ENCODE measurements around the gene JCAD. TPM values are rescaled to one million over a fixed set of nuclear protein-coding genes. Genes with fewer than 3 reads are reported as not detected.

JCAD gene
- total RNA-seq, 4 donors from 2014 or later = 25.6 to 99.1 (median 49.9) TPM

DNA sequence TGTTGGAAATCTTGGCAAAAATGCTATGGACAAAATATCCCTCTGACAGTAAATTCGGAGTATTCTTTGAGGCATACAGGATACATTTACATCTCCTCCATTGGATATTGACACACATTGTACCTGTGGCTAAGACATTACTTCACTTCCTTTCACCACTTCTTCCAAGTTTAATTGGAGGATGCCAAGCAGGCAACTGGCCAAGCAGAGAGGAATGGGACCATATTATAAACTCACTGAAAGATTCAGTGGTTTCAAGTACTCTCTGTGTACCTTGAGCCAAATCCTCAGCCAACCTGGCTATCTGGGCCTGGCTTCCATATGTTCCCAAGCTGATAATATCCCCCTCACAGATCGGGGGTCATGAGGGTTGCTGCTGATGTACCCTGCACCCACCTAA lies 14.7 kb upstream of the JCAD start:
- Histone ChIP-seq H3K27me3 (no peaks in the 10 kb centered on the region), H3K36me3 (no peaks in the 10 kb centered on the region), H3K4me1 (no peaks in the 10 kb centered on the region), H3K27ac (no peak overlapping the region), H3K4me3 (no peak overlapping the region), H3K9me3 (no peaks in the 10 kb centered on the region)
- no peak for DNase-seq
- TF ChIP-seq POLR2A (IDR thresholded peaks at IDR 0.05) = no peak
- TF ChIP-seq, protein P1, sequence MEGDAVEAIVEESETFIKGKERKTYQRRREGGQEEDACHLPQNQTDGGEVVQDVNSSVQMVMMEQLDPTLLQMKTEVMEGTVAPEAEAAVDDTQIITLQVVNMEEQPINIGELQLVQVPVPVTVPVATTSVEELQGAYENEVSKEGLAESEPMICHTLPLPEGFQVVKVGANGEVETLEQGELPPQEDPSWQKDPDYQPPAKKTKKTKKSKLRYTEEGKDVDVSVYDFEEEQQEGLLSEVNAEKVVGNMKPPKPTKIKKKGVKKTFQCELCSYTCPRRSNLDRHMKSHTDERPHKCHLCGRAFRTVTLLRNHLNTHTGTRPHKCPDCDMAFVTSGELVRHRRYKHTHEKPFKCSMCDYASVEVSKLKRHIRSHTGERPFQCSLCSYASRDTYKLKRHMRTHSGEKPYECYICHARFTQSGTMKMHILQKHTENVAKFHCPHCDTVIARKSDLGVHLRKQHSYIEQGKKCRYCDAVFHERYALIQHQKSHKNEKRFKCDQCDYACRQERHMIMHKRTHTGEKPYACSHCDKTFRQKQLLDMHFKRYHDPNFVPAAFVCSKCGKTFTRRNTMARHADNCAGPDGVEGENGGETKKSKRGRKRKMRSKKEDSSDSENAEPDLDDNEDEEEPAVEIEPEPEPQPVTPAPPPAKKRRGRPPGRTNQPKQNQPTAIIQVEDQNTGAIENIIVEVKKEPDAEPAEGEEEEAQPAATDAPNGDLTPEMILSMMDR (IDR thresholded peaks at IDR 0.05) = no peak
- intact Hi-C loops (cut with DNase I; ENCODE audit: low total_unique reads) = no loop called here

DNA sequence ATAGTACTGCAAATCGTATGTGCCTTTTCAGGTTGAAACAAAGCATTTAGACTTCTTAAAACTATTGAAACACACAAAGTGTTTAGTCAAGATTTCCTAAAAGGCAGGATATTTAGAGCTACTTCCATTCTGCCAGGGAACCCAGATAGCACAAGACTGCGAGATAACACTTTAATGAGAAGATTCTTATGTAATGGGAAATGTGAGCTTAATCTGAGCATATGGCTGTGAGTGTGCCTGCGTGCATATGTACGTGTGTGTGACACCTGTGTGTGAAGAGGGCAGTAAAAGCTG lies 14.3 kb upstream of the JCAD start:
- H3K27me3 ChIP-seq = no peaks in the 10 kb centered on the region
- intact Hi-C loops (cut with DNase I; ENCODE audit: low total_unique reads) = no loop called here
- H3K4me3 ChIP-seq = no peak overlapping the region
- no peaks in the 10 kb centered on the region for H3K9me3 ChIP-seq
- TF ChIP-seq, protein P1 (IDR thresholded peaks at IDR 0.05) = no peak
- TF ChIP-seq POLR2A (IDR thresholded peaks at IDR 0.05) = no peak
- no peak overlapping the region for H3K27ac ChIP-seq
- no peaks in the 10 kb centered on the region for H3K36me3 ChIP-seq
- no peaks in the 10 kb centered on the region for H3K4me1 ChIP-seq
- no peak for DNase-seq

DNA sequence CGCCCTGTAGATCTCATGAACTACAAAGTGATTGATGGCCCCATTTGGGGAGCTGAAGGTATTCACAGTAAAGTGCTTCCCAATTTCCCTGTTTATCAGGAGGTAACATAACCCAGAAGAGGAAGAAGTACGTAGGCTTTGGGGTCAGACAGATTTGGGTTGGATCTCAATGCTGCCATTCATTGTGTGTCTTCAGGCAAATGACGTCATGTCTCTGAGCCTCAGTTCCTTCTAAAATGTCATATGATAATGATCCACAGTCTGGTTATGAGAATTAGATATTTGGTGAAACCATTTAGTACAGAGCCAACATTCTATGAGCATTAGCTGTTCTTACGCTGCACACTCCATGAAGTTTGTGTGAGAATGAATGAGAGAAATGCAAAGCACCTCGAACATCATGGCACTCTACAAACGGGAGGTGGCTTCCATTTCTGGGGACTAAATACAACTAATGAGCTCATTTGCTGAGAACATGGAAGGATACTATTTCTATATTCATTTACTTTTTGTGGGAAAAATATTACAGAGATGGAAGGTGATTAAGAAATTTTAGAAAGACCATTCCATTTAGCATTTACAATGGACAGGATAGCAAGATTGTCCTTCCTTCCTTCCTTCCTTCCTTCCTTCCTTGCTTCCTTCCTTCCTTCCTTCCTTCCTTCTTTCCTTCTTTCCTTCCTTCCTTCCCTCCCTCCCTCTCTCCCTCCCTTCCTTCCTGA lies 13.8 kb upstream of the JCAD start:
- no peak overlapping the region for H3K4me3 ChIP-seq
- intact Hi-C loops (cut with DNase I; ENCODE audit: low total_unique reads) = no loop called here
- no peak overlapping the region for H3K27ac ChIP-seq
- H3K36me3 ChIP-seq = no peaks in the 10 kb centered on the region
- H3K9me3 ChIP-seq = no peaks in the 10 kb centered on the region
- no peak for DNase-seq
- H3K27me3 ChIP-seq = no peaks in the 10 kb centered on the region
- no peak for TF ChIP-seq POLR2A (IDR thresholded peaks at IDR 0.05)
- TF ChIP-seq, protein P1 (IDR thresholded peaks at IDR 0.05) = no peak
- no peaks in the 10 kb centered on the region for H3K4me1 ChIP-seq

DNA sequence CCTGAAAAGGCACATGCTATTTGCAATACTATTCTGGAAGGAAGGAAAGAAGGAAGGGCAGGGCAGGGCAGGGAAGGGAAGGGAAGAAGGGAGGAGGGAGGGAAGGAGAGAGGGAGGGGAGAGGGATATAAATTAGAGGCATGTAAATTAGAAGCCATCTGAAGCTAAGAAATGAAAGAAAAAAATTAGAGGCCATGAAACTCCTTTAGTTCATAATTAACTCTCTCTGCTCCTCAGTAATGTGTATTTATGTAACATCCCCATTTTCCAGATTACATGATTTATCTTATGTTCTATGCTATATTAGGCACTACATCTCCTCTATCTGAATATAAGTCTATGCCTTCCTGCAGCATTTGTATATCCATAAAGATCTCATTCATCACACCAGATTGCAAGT lies 12.7 kb upstream of the JCAD start:
- H3K36me3 ChIP-seq = no peaks in the 10 kb centered on the region
- intact Hi-C loops (cut with DNase I; ENCODE audit: low total_unique reads) = no loop called here
- DNase-seq = no peak
- no peaks in the 10 kb centered on the region for H3K4me1 ChIP-seq
- no peak overlapping the region for H3K4me3 ChIP-seq
- no peak overlapping the region for H3K27ac ChIP-seq
- no peaks in the 10 kb centered on the region for H3K27me3 ChIP-seq
- no peaks in the 10 kb centered on the region for H3K9me3 ChIP-seq
- TF ChIP-seq POLR2A (IDR thresholded peaks at IDR 0.05) = no peak
- TF ChIP-seq, protein P1 (IDR thresholded peaks at IDR 0.05) = no peak

DNA sequence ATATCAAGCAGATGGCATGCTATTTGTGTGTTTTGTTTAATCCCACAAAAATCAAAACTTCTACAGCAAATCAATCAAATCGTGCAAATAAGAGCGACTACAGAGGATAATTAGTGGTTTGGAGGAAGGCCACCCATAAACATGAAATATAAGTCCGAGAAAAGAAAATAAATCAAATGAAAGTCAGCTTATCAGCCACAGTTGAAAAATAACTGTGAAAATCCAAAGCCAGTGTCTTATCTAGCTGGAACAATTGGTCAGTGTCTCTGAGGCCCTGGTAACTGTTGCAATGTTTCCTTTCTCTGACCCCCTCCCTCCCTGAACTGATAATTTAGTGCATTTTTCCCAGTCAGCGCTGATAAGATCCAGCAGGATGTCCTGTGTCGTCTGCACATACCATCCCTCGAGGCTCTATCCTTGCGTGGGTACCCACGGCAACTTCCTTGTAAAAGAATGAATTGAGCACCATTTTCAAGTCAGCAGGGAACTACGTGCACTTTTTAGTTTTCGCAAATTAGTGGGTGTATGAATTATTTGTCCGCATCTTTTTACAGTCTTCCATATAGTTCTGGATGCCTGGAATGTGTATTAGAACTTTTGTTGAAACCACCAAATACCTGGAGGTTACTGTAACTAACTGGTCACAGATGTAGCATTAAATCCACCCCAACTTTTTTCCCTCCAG lies 10.8 kb upstream of the JCAD start:
- no peak for DNase-seq
- no peak overlapping the region for H3K4me3 ChIP-seq
- no peak overlapping the region for H3K27ac ChIP-seq
- H3K4me1 ChIP-seq = no peaks in the 10 kb centered on the region
- no peak for TF ChIP-seq POLR2A (IDR thresholded peaks at IDR 0.05)
- TF ChIP-seq, protein P1 (IDR thresholded peaks at IDR 0.05) = no peak
- no peaks in the 10 kb centered on the region for H3K9me3 ChIP-seq
- intact Hi-C loops (cut with DNase I; ENCODE audit: low total_unique reads) = no loop called here
- no peaks in the 10 kb centered on the region for H3K36me3 ChIP-seq
- H3K27me3 ChIP-seq = no peaks in the 10 kb centered on the region

All from uterus (tissue), 4 donors.